ENCODE results near the gene DFFB.

DNA sequence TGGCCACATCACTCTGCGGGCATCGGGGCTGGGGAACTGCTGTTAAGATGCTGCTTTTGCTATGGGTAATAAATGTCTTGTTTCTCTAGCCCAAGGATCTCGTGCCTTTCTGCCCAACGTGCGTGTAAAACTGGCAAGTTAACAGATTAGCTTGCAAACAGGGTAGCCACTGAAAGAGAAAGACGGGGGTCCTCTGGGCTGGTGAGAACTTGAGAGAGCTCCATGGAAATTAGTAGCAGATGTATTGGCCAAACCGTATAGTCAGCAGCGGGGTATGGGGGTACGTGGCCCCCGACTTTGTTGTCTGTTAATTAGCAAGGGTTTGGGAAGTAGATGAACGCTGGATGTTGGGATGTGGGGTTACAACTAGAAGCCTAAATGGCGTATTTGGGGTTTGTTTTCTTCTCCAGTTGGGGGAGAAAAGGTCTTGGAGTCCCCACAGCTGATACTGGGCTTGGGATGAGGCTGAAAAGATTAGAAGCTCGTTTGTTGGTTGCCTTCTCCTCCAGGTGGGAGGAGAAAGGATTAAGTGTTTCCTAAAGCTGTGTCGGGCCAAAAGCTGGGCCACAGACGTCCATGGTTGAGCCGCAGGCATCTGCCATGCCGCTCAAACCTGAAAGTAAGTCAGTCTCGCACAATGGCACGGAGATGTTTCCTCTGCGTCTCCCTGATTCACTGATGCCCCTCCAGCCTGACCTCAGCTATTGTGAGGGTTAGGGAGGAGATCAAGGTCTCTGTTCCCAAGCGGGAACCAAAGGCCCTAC, 75.1 kb downstream of the DFFB start:
- TF ChIP-seq, protein P1, sequence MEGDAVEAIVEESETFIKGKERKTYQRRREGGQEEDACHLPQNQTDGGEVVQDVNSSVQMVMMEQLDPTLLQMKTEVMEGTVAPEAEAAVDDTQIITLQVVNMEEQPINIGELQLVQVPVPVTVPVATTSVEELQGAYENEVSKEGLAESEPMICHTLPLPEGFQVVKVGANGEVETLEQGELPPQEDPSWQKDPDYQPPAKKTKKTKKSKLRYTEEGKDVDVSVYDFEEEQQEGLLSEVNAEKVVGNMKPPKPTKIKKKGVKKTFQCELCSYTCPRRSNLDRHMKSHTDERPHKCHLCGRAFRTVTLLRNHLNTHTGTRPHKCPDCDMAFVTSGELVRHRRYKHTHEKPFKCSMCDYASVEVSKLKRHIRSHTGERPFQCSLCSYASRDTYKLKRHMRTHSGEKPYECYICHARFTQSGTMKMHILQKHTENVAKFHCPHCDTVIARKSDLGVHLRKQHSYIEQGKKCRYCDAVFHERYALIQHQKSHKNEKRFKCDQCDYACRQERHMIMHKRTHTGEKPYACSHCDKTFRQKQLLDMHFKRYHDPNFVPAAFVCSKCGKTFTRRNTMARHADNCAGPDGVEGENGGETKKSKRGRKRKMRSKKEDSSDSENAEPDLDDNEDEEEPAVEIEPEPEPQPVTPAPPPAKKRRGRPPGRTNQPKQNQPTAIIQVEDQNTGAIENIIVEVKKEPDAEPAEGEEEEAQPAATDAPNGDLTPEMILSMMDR (IDR thresholded peaks at IDR 0.05) = no peak
- no peak for TF ChIP-seq POLR2A (IDR thresholded peaks at IDR 0.05)
